K562 (cell line): ENCODE measurements around the gene ROBO1. TPM values are rescaled to one million over a fixed set of nuclear protein-coding genes. Genes with fewer than 3 reads are reported as not detected.

ENCODE experiments used
- ATAC-seq: fragments of 200-7000 bp; cut with Tn5 transposase; 3 replicates; pipeline ENCODE4 v1.9.1; 2020; ENCODE audit warnings: moderate library complexity
- BruUV-seq: library from RNA; stranded (reverse); fragments of 400-500 nt; replicated peaks from 2 replicates; lab custom pipeline; 2021; lab: Mats Ljungman, UMichigan
- CTCF ChIA-PET: fragments of 300-600 bp; formaldehyde crosslinking; extraction: SDS; loops from one replicate; lab custom pipeline; 2021; ENCODE audit warnings: low intra/inter-chr PET ratio; lab: Yijun Ruan, JAX
- POLR2A ChIA-PET: fragments of 300-600, 350-650 bp; sonication (Branson Sonifier 250); formaldehyde crosslinking; extraction: SDS; loops from one replicate; lab custom pipeline; 2021; ENCODE audit warnings: antibody characterized with exemption, inconsistent platforms; lab: Yijun Ruan, JAX
- DNase-seq, 4 experiments: peaks; one replicate each; pipeline versions ENCODE4 v3.0.0 to v3.0.0-alpha.2; 2011 to 2018; ENCODE audit warnings: low spot score in 3 of 4, mixed read lengths in 3 of 4; ENCODE audit errors: extremely low read depth in 1 of 4
- FAIRE-seq: peaks from 2 replicates; lab custom pipeline; 2011; peaks lifted over from hg19 to GRCh38; lab: Jason Lieb, UNC
- H2AFZ ChIP-seq: 2 replicates; pipeline ENCODE4 v1.6.0; 2011; ENCODE audit warnings: low read depth, low read length, control low read depth, inconsistent platforms
- H3K27ac ChIP-seq: fragments of 200-600 bp; 3 replicates; pipeline ENCODE4 v1.8.0; 2011; ENCODE audit warnings: low read depth, mild to moderate bottlenecking, control low read depth, inconsistent platforms, low read length, moderate library complexity, mixed read lengths; ENCODE audit errors: extremely low read depth
- H3K27me3 ChIP-seq, 2 experiments: fragments of 300-600 bp in 1 of 2; 2 replicates in 1 of 2; 3 replicates in 1 of 2; pipeline versions ENCODE4 v1.6.0 to v1.8.0; 2011; ENCODE audit warnings: inconsistent platforms in 2 of 2, low read length in 2 of 2, mild to moderate bottlenecking in 1 of 2, mixed read lengths in 1 of 2, moderate library complexity in 1 of 2; ENCODE audit not compliant: control insufficient read depth in 2 of 2, insufficient read depth in 2 of 2
- H3K36me3 ChIP-seq: fragments of 300-600 bp; 3 replicates; pipeline ENCODE4 v1.8.0; 2011; ENCODE audit warnings: mild to moderate bottlenecking, low read length, inconsistent platforms; ENCODE audit not compliant: control insufficient read depth, insufficient read depth
- H3K4me1 ChIP-seq, 2 experiments: fragments of 200-600 bp in 1 of 2; replicated peaks in 1 of 2; 2 replicates in 1 of 2; 3 replicates in 1 of 2; pipeline versions ENCODE4 v1.5.1 to v1.8.0; 2011; ENCODE audit warnings: inconsistent platforms in 2 of 2, low read length in 2 of 2, mild to moderate bottlenecking in 1 of 2, mixed read lengths in 1 of 2, moderate library complexity in 1 of 2; ENCODE audit not compliant: control insufficient read depth in 2 of 2, insufficient read depth in 2 of 2
- H3K4me2 ChIP-seq: 2 replicates; pipeline ENCODE4 v1.6.1; 2011; ENCODE audit warnings: low read length, control low read depth, inconsistent platforms, mixed read lengths; ENCODE audit not compliant: insufficient read depth
- H3K4me3 ChIP-seq: fragments of 200-600 bp; sonication (generic), shearing (Covaris generic); 2 replicates; pipeline ENCODE4 v1.5.1; 2016; ENCODE audit warnings: control low read depth, inconsistent platforms
- H3K79me2 ChIP-seq: fragments of 200-600 bp; 3 replicates; pipeline ENCODE4 v1.8.0; 2011; ENCODE audit warnings: low read length, inconsistent platforms; ENCODE audit not compliant: control insufficient read depth, insufficient read depth
- H3K9ac ChIP-seq, 2 experiments: 2 replicates each; pipeline versions ENCODE4 v1.6.0 to v1.6.1; 2011; ENCODE audit warnings: low read depth in 2 of 2, low read length in 2 of 2, control low read depth in 1 of 2, inconsistent platforms in 1 of 2, mild to moderate bottlenecking in 1 of 2, mixed read lengths in 1 of 2; ENCODE audit not compliant: insufficient read depth in 1 of 2
- H3K9me1 ChIP-seq: one replicate; pipeline ENCODE4 v1.6.0; 2011; ENCODE audit warnings: inconsistent platforms, mild to moderate bottlenecking, low read length, moderate library complexity; ENCODE audit not compliant: control insufficient read depth, insufficient read depth
- H3K9me3 ChIP-seq: replicated peaks from 2 replicates; pipeline ENCODE4 v1.5.1; 2011; ENCODE audit warnings: low read depth, low read length, inconsistent platforms; ENCODE audit not compliant: control insufficient read depth, insufficient read depth
- H4K20me1 ChIP-seq: replicated peaks from 2 replicates; pipeline ENCODE4 v1.6.1; 2011; ENCODE audit warnings: low read length, inconsistent platforms, mixed read lengths; ENCODE audit not compliant: control insufficient read depth, insufficient read depth
- ASH1L ChIP-seq: fragments of 450-650 bp; IDR thresholded peaks from 2 replicates; pipeline ENCODE4 v1.6.1; 2018; ENCODE audit warnings: borderline replicate concordance, mild to moderate bottlenecking, low read depth; ENCODE audit not compliant: partially characterized antibody
- CHD4 ChIP-seq: fragments of 200-600 bp; sonication (generic); IDR thresholded peaks from 3 replicates; pipeline ENCODE4 v1.6.1; 2012; ENCODE audit warnings: low read depth, mild to moderate bottlenecking, mixed read lengths, low read length, inconsistent platforms; ENCODE audit not compliant: insufficient read depth, insufficient replicate concordance, poor library complexity, severe bottlenecking
- CSDE1 ChIP-seq, 2 experiments: fragments of 450-650 bp; IDR thresholded peaks; 2 replicates each; pipeline ENCODE4 v1.6.1; 2016; ENCODE audit warnings: mild to moderate bottlenecking in 1 of 2
- GTF2A2 ChIP-seq: IDR thresholded peaks from 2 replicates; pipeline ENCODE4 v1.6.1; 2016; ENCODE audit warnings: mild to moderate bottlenecking, missing genetic modification characterization, missing compliant biosample characterization
- ILF3 ChIP-seq: fragments of 450-650 bp; IDR thresholded peaks from 2 replicates; pipeline ENCODE4 v1.6.1; 2018; ENCODE audit warnings: antibody characterized with exemption, mild to moderate bottlenecking, moderate library complexity, borderline replicate concordance
- MAZ ChIP-seq, 2 experiments: fragments of 450-650 bp in 1 of 2; sonication (generic) in 1 of 2; formaldehyde crosslinking; IDR thresholded peaks in 1 of 2; conservative IDR thresholded peaks in 1 of 2; 2 replicates each; pipeline versions ENCODE4 v1.4.0 to v1.5.0; 2020; ENCODE audit warnings: mild to moderate bottlenecking in 1 of 2, missing genetic modification reagents in 1 of 2
- MYC ChIP-seq, 2 experiments: fragments of 250-450 bp in 1 of 2; sonication (Bioruptor Pico) in 1 of 2; IDR thresholded peaks; 2 replicates each; pipeline versions ENCODE4 v1.5.1 to v1.6.1; 2012 to 2021; ENCODE audit warnings: low read depth in 2 of 2, borderline replicate concordance in 1 of 2, improper control_type of control experiment in 1 of 2, low read length in 1 of 2, mild to moderate bottlenecking in 1 of 2, moderate library complexity in 1 of 2
- NELFE ChIP-seq: IDR thresholded peaks from 2 replicates; pipeline ENCODE4 v1.6.1; 2011; ENCODE audit warnings: mild to moderate bottlenecking; ENCODE audit not compliant: insufficient read depth, insufficient read length
- TCFL5 ChIP-seq: fragments of 250-450 bp; sonication (Bioruptor Pico); conservative IDR thresholded peaks from 2 replicates; pipeline ENCODE4 v1.6.1; 2021; ENCODE audit warnings: mild to moderate bottlenecking, moderate library complexity, matching md5 sums
- U2AF1 ChIP-seq: fragments of 200-400 bp; formaldehyde crosslinking; optimal IDR thresholded peaks from 2 replicates; pipeline ENCODE3; 2017; ENCODE audit warnings: mild to moderate bottlenecking, low read depth, low read length, moderate library complexity
- ZNF24 ChIP-seq: fragments of 450-650 bp; IDR thresholded peaks from 2 replicates; pipeline ENCODE4 v1.6.1; 2016
- ZNF280B ChIP-seq: fragments of 250-450 bp; sonication (Bioruptor Pico); IDR thresholded peaks from 2 replicates; pipeline ENCODE4 v1.5.1; 2021; ENCODE audit warnings: mild to moderate bottlenecking
- ZNF445 ChIP-seq: fragments of 250-450 bp; sonication (Bioruptor Pico); IDR thresholded peaks from 2 replicates; pipeline ENCODE4 v1.4.0; 2020; ENCODE audit warnings: low read depth, mild to moderate bottlenecking, moderate library complexity
- ZNF707 ChIP-seq: fragments of 250-450 bp; sonication (Bioruptor Pico); conservative IDR thresholded peaks from 2 replicates; pipeline ENCODE4 v1.8.0; 2022; ENCODE audit warnings: inconsistent platforms, mild to moderate bottlenecking, moderate library complexity
- WGBS: fragments of 100-300 bp; shearing (Covaris generic); methylation state at CpG from one replicate; pipeline ENCODE4 v1.1.6; 2016; ENCODE audit warnings: low coverage, mixed read lengths; ENCODE audit not compliant: insufficient coverage; ENCODE audit errors: missing lambda C conversion rate; 5-methylcytosine and 5-hydroxymethylcytosine counted together
- in situ Hi-C: fragments of 300-500 bp; cut with MboI; formaldehyde crosslinking; loops from 4 replicates; pipeline ENCODE4 v1.15.0; 2018; ENCODE audit warnings: inconsistent platforms, mixed read lengths
- intact Hi-C: fragments of 100-400 bp; cut with micrococcal nuclease; formaldehyde crosslinking; loops from 2 replicates; pipeline ENCODE4 v1.14.2; 2022
- polyA plus RNA-seq, 8 experiments: library from polyadenylated mRNA; depleted of rRNA in 4 of 8; stranded (reverse) in 5 of 8; unstranded in 3 of 8; fragments of >200 nt; fragmentation: Nextera tagmentation in 2 of 8; fragmentation: Illumina TruSeq in 1 of 8; extraction: Ambion mirVana in 2 of 8; extraction: Trizol in 1 of 8; gene quantifications; 2 replicates each; pipeline versions ENCODE4 v1.2.1 to v1.2.3, GENCODE V29; 2011 to 2014; ENCODE audit warnings: inconsistent platforms in 1 of 8, missing spikeins in 1 of 8
- total RNA-seq, 7 experiments: library from RNA; depleted of rRNA in 6 of 7; stranded (reverse); fragments of >200 nt in 6 of 7; fragmentation: Illumina TruSeq in 2 of 7; extraction: Trizol in 2 of 7; gene quantifications; 2 replicates each; pipeline versions ENCODE4 v1.2.1 to v1.2.3, GENCODE V29; 2011 to 2021; ENCODE audit warnings: low replicate concordance in 1 of 7
- TF ChIP-seq, protein P1 (sequence below): fragments of 250-450 bp; sonication (Bioruptor Pico); IDR thresholded peaks from 2 replicates; pipeline ENCODE4 v1.8.0; 2022; ENCODE audit warnings: moderate library complexity, mild to moderate bottlenecking, inconsistent platforms

Gene ROBO1
- total and polyA plus RNA-seq, 9 of the 15 experiments (the other 6 are each of a cell fraction or from before 2014, with no cell fraction given): 0.01 to 0.53 (median 0.17) TPM; not detected in 5

DNA sequence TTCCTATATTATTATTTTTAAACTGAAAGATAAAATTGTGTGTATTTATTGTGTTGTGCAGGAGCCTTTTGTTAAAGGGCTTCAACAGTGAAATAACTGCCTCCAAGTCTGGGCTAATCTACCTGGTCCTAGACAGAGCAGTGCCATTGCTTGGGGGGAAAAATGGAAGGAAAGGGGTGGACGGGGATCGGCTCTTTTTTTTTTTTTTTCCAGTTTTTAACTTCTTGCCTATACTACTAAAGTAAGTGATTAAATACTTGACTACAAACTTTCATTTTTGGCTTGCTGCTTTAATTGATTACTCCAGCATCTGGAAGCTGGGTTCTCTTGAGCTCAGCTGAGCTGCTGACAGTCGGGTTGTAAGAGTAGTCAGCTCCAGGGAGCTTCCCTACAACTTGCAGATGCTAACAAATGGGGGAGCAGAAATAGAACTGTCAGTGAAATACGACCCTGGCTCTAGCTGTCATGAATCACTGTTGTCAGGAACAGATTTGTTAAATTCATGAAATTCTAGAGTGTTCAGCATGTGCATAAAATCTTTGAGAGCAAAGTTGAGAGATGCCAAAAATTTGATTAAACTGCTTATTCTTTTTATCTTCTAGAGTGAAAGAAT lies 276.7 kb downstream of the ROBO1 start:
- POLR2A ChIA-PET: no interaction called here
- TF ChIP-seq MAZ (CRISPR knock-in tag; conservative IDR thresholded peaks at IDR 0.05 in 1 of 2, IDR thresholded peaks at IDR 0.05 in 1 of 2) (no peak), ZNF707 (CRISPR knock-in tag) (no peak), ILF3 (no peak), ZNF445 (CRISPR knock-in tag) (no peak), ZNF280B (CRISPR knock-in tag) (no peak), ASH1L (no peak), MYC (IDR thresholded peaks at IDR 0.05; ENCODE audit: low read depth, low read length) (no peak), MYC (CRISPR knock-in tag; IDR thresholded peaks at IDR 0.05; ENCODE audit: borderline replicate concordance, low read depth) (no peak), CSDE1 (IDR thresholded peaks at IDR 0.05) (no peak), ZNF24 (no peak), GTF2A2 (tag) (no peak), U2AF1 (no peak), TCFL5 (CRISPR knock-in tag) (no peak), CHD4 (no peak), NELFE (no peak)
- TF ChIP-seq, protein P1, sequence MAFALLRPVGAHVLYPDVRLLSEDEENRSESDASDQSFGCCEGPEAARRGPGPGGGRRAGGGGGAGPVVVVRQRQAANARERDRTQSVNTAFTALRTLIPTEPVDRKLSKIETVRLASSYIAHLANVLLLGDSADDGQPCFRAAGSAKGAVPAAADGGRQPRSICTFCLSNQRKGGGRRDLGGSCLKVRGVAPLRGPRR (CRISPR knock-in tag): no peak
- Histone ChIP-seq H3K27me3 (no peaks in the 10 kb centered on the region), H3K27ac (no peak overlapping the region), H3K4me1 (no peaks in the 10 kb centered on the region), H3K79me2 (no peaks in the 10 kb centered on the region), H4K20me1 (no peaks in the 10 kb centered on the region), H3K36me3 (no peaks in the 10 kb centered on the region), H3K4me2 (no peak overlapping the region), H3K9ac (no peak overlapping the region), H3K9me3 (no peaks in the 10 kb centered on the region), H2AFZ (no peak overlapping the region), H3K9me1 (no peaks in the 10 kb centered on the region), H3K4me3 (no peak overlapping the region)
- BruUV-seq: no TSS peak
- no peak for ATAC-seq
- CTCF ChIA-PET: no interaction called here
- DNase-seq: no peak
- in situ Hi-C loops: loop anchor here (25.0 kb wide), 1 partner anchor 829 kb away; no protein-coding TSS in a partner anchor
- intact Hi-C loops: no loop called here
- FAIRE-seq: no peak
- 6% methylated on average over 2 of the region's 4 CpGs for WGBS
